Panc1 (cell line): Measurements from ENCODE around the gene QSER1. TPM values are rescaled to one million over a fixed set of nuclear protein-coding genes. Genes with fewer than 3 reads are reported as not detected.

ENCODE experiments used
- ATAC-seq: fragments of 200-7000 bp; cut with Tn5 transposase; 2 replicates; pipeline ENCODE4 v1.9.1; 2020; ENCODE audit warnings: mild to moderate bottlenecking, moderate library complexity
- BruUV-seq: library from RNA; stranded (reverse); fragments of 400-500 nt; replicated peaks from 2 replicates; lab custom pipeline; 2021; lab: Mats Ljungman, UMichigan
- CTCF ChIA-PET: fragments of 300-600 bp; sonication (Branson Sonifier 250); formaldehyde crosslinking; loops from one replicate; lab custom pipeline; 2022; ENCODE audit warnings: antibody characterized with exemption; lab: Charles Lee
- POLR2A ChIA-PET: fragments of 300-600 bp; sonication (Branson Sonifier 250); formaldehyde crosslinking; loops from one replicate; lab custom pipeline; 2022; ENCODE audit warnings: antibody characterized with exemption; lab: Charles Lee
- DNase-seq: peaks from one replicate; pipeline ENCODE4 v3.0.0-alpha.2; 2010; ENCODE audit warnings: low read depth, low spot score
- H3K27ac ChIP-seq: 2 replicates; pipeline ENCODE4 v1.5.1; 2011; ENCODE audit warnings: mild to moderate bottlenecking, low read length, inconsistent platforms
- H3K27me3 ChIP-seq: fragments of 200-500 bp; sonication (Bioruptor generic); 2 replicates; pipeline ENCODE4 v1.6.0; 2014; ENCODE audit warnings: low read length, inconsistent platforms; ENCODE audit not compliant: control insufficient read depth, insufficient read depth
- H3K36me3 ChIP-seq: fragments of 200-500 bp; sonication (Bioruptor generic); 2 replicates; pipeline ENCODE4 v1.5.1; 2014; ENCODE audit warnings: inconsistent platforms, mild to moderate bottlenecking, low read length, moderate library complexity; ENCODE audit not compliant: control insufficient read depth, insufficient read depth
- H3K4me1 ChIP-seq: 2 replicates; pipeline ENCODE4 v1.5.1; 2011; ENCODE audit warnings: inconsistent platforms, mild to moderate bottlenecking, low read length, moderate library complexity; ENCODE audit not compliant: control insufficient read depth, insufficient read depth
- H3K4me3 ChIP-seq, 2 experiments: 2 replicates each; pipeline ENCODE4 v1.5.1; 2011 to 2012; ENCODE audit warnings: low read depth in 2 of 2, low read length in 2 of 2, mild to moderate bottlenecking in 2 of 2, inconsistent platforms in 1 of 2, moderate library complexity in 1 of 2
- H3K9me3 ChIP-seq: fragments of 200-500 bp; sonication (Bioruptor generic); 2 replicates; pipeline ENCODE4 v1.5.1; 2014; ENCODE audit warnings: low read depth, mild to moderate bottlenecking, inconsistent platforms, low read length, moderate library complexity; ENCODE audit not compliant: control insufficient read depth, insufficient read depth
- CTCF ChIP-seq: fragments of 450-650 bp; IDR thresholded peaks from 2 replicates; pipeline ENCODE4 v1.5.1; 2017; ENCODE audit warnings: mild to moderate bottlenecking
- POLR2AphosphoS5 ChIP-seq: IDR thresholded peaks from 2 replicates; pipeline ENCODE4 v1.6.1; 2012; ENCODE audit warnings: mild to moderate bottlenecking, low read depth, low read length, moderate library complexity
- REST ChIP-seq, 2 experiments: IDR thresholded peaks; 2 replicates each; pipeline ENCODE4 v1.6.1; 2011 to 2012; ENCODE audit warnings: low read depth in 2 of 2, control low read depth in 1 of 2, low read length in 1 of 2, mild to moderate bottlenecking in 1 of 2, moderate library complexity in 1 of 2; ENCODE audit not compliant: insufficient read depth in 1 of 2
- SIN3A ChIP-seq: IDR thresholded peaks from 2 replicates; pipeline ENCODE4 v1.6.1; 2012; ENCODE audit warnings: low read depth, mild to moderate bottlenecking, low read length, moderate library complexity, borderline replicate concordance; ENCODE audit not compliant: insufficient read depth
- TCF7L2 ChIP-seq: IDR thresholded peaks from 2 replicates; pipeline ENCODE4 v1.6.1; 2011; ENCODE audit warnings: mild to moderate bottlenecking, low read depth, low read length, inconsistent platforms
- in situ Hi-C: cut with HindIII; loops from 2 replicates; pipeline ENCODE4 v1.10.0; 2016; ENCODE audit warnings: low sequenced_read_pairs, low pct_unique_long_range_greater_than_20kb
- intact Hi-C: fragments of 100-400 bp; cut with micrococcal nuclease; formaldehyde crosslinking; loops from one replicate; pipeline ENCODE4 v1.10.0; 2022; ENCODE audit not compliant: unreplicated experiment
- total RNA-seq: library from RNA; stranded (reverse); gene quantifications from one replicate; pipeline ENCODE4 v1.2.1, GENCODE V29; 2021; ENCODE audit not compliant: unreplicated experiment

QSER1 gene
- total RNA-seq, 1 experiment from 2014 or later, result 48.2 TPM

GRCh38 chr11:32990481-32990880 lies 97.9 kb downstream of the QSER1 start:
- BruUV-seq, result no TSS peak
- ChIA-PET CTCF (no interaction called here), POLR2A (interaction anchor here (0.7 kb wide), 1 partner anchor 73 kb away, joined by 3 read pairs; no protein-coding TSS in a partner anchor)
- H3K4me3 ChIP-seq, result no peak overlapping the region
- H3K36me3 ChIP-seq, result no peaks in the 10 kb centered on the region
- no peak for TF ChIP-seq POLR2AphosphoS5
- no peak for TF ChIP-seq TCF7L2
- no peak for TF ChIP-seq CTCF
- no peak for TF ChIP-seq SIN3A
- no peak for TF ChIP-seq REST (IDR thresholded peaks at IDR 0.05; ENCODE audit: insufficient read depth in 1 of 2, low read depth in 2 of 2, low read length in 1 of 2)
- H3K27me3 ChIP-seq, result no peaks in the 10 kb centered on the region; the same call in 1 of the 2 replicates
- no peaks in the 10 kb centered on the region for H3K4me1 ChIP-seq
- ATAC-seq (no peak), DNase-seq (no peak)
- peaks cover 3% of the 10 kb centered on the region; the same call in 1 of the 2 replicates for H3K9me3 ChIP-seq
- intact Hi-C loops, result no loop called here
- in situ Hi-C loops, result no loop called here
- no peak overlapping the region for H3K27ac ChIP-seq

- Histone ChIP-seq H3K27me3 (no peaks in the 10 kb centered on the region; the same call in 1 of the 2 replicates), H3K4me1 (no peaks in the 10 kb centered on the region), H3K4me3 (no peak overlapping the region), H3K27ac (no peak overlapping the region), H3K9me3 (peaks cover 3% of the 10 kb centered on the region; the same call in 1 of the 2 replicates), H3K36me3 (no peaks in the 10 kb centered on the region)
- no peak for ATAC-seq
- TF ChIP-seq TCF7L2 (no peak), SIN3A (no peak), POLR2AphosphoS5 (no peak), CTCF (no peak), REST (IDR thresholded peaks at IDR 0.05; ENCODE audit: insufficient read depth in 1 of 2, low read depth in 2 of 2, low read length in 1 of 2) (no peak)
- intact Hi-C loops (no loop called here), in situ Hi-C loops (no loop called here)
- ChIA-PET POLR2A (interaction anchor here (0.6 to 1.1 kb wide), 3 partner anchors 16 to 73 kb away, joined by 3 to 7 read pairs (median 3); no protein-coding TSS in a partner anchor), CTCF (no interaction called here)
- no TSS peak for BruUV-seq
- no peak for DNase-seq
Measured at GRCh38 chr11:32991427-32991826, 98.8 kb downstream of the QSER1 start.
